ENCODE results near the gene CD33.
"Not testable (repeated sequence)": the region's sequence is repeated elsewhere in the genome, so short reads cannot be mapped to it uniquely, and the experiment has no call there.

The CD33 gene

GRCh38 chr19:51224898-51225393, at the start of gene CD33:
Gene CD33 (plus strand): TSS chr19:51225080. CDS start chr19:51225119, 39 bp downstream.
- not testable (repeated sequence) for DNase-seq (ENCODE audit: low read depth in 3 of 3, low spot score in 1 of 3)

GRCh38 chr19:51179256-51179655, 45.6 kb upstream of the CD33 start:
- DNase-seq (ENCODE audit: low read depth in 3 of 3, low spot score in 1 of 3) = no peak

- DNase-seq (ENCODE audit: low read depth in 3 of 3, low spot score in 1 of 3) = no peak
Observed at GRCh38 chr19:51181377-51181912, 43.4 kb upstream of the CD33 start.

GRCh38 chr19:51181913-51182419, 42.9 kb upstream of the CD33 start:
- DNase-seq (ENCODE audit: low read depth in 3 of 3, low spot score in 1 of 3) = no peak

GRCh38 chr19:51183629-51184028, 41.3 kb upstream of the CD33 start:
- DNase-seq (ENCODE audit: low read depth in 3 of 3, low spot score in 1 of 3) = no peak

- no peak for DNase-seq (ENCODE audit: low read depth in 3 of 3, low spot score in 1 of 3)
Observed at GRCh38 chr19:51185069-51185867, 39.6 kb upstream of the CD33 start.

- no peak for DNase-seq (ENCODE audit: low read depth in 3 of 3, low spot score in 1 of 3)
Observed at GRCh38 chr19:51185868-51186215, 39.0 kb upstream of the CD33 start.

- no peak for DNase-seq (ENCODE audit: low read depth in 3 of 3, low spot score in 1 of 3)
Observed at GRCh38 chr19:51186323-51186722, 38.6 kb upstream of the CD33 start.

- DNase-seq (ENCODE audit: low read depth in 3 of 3, low spot score in 1 of 3) = no peak
Observed at GRCh38 chr19:51187395-51188226, 37.3 kb upstream of the CD33 start.

GRCh38 chr19:51188227-51188559, 36.7 kb upstream of the CD33 start:
- no peak for DNase-seq (ENCODE audit: low read depth in 3 of 3, low spot score in 1 of 3)

GRCh38 chr19:51192689-51193088, 32.2 kb upstream of the CD33 start:
- DNase-seq (ENCODE audit: low read depth in 3 of 3, low spot score in 1 of 3) = no peak

- DNase-seq (ENCODE audit: low read depth in 3 of 3, low spot score in 1 of 3) = no peak
Observed at GRCh38 chr19:51194527-51195315, 30.2 kb upstream of the CD33 start.

- no peak for DNase-seq (ENCODE audit: low read depth in 3 of 3, low spot score in 1 of 3)
Observed at GRCh38 chr19:51195316-51195586, 29.6 kb upstream of the CD33 start.

GRCh38 chr19:51195616-51196015, 29.3 kb upstream of the CD33 start:
- DNase-seq (ENCODE audit: low read depth in 3 of 3, low spot score in 1 of 3) = no peak

- DNase-seq (ENCODE audit: low read depth in 3 of 3, low spot score in 1 of 3) = no peak
Observed at GRCh38 chr19:51196181-51196580, 28.7 kb upstream of the CD33 start.

GRCh38 chr19:51198641-51199040, 26.2 kb upstream of the CD33 start:
- no peak for DNase-seq (ENCODE audit: low read depth in 3 of 3, low spot score in 1 of 3)

GRCh38 chr19:51200071-51200666, 24.7 kb upstream of the CD33 start:
- DNase-seq (ENCODE audit: low read depth in 3 of 3, low spot score in 1 of 3) = no peak

GRCh38 chr19:51201712-51202111, 23.2 kb upstream of the CD33 start:
- no peak for DNase-seq (ENCODE audit: low read depth in 3 of 3, low spot score in 1 of 3)

GRCh38 chr19:51203916-51204315, 21.0 kb upstream of the CD33 start:
- no peak for DNase-seq (ENCODE audit: low read depth in 3 of 3, low spot score in 1 of 3)

GRCh38 chr19:51204321-51204720, 20.6 kb upstream of the CD33 start:
- no peak for DNase-seq (ENCODE audit: low read depth in 3 of 3, low spot score in 1 of 3)

GRCh38 chr19:51207747-51208146, 17.1 kb upstream of the CD33 start:
- DNase-seq (ENCODE audit: low read depth in 3 of 3, low spot score in 1 of 3) = no peak
